NCI-H2227 (cell line): ENCODE results near the gene ENTHD1.
A peak's percentile ranks its signal among the peaks of the same experiment; 100 is the strongest.
"Not testable (repeated sequence)": the region's sequence is repeated elsewhere in the genome, so short reads cannot be mapped to it uniquely, and the experiment has no call there.

ENCODE experiments used
- DNase-seq: peaks from one replicate; lab custom pipeline; 2025; ENCODE audit not compliant: unreplicated experiment; lab: John Stamatoyannopoulos, UW

ENTHD1 gene

DNA sequence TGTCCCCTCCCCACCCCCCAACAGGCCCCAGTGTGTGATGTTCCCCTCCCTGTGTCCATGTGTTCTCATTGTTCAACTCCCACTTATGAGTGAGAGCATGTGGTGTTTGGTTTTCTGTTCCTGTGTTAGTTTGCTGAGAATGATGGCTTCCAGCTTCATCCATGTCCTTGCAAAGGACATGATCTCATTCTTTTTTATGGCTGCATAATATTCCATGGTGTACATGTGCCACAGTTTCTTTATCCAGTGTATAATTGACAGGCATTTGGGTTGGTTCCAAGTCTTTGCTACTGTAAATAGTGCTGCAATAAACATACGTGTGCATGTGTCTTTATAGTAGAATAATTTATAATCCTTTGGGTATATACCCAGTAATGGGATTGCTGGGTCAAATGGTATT lies 159.5 kb downstream of the ENTHD1 start:
- not testable (repeated sequence) for DNase-seq

DNA sequence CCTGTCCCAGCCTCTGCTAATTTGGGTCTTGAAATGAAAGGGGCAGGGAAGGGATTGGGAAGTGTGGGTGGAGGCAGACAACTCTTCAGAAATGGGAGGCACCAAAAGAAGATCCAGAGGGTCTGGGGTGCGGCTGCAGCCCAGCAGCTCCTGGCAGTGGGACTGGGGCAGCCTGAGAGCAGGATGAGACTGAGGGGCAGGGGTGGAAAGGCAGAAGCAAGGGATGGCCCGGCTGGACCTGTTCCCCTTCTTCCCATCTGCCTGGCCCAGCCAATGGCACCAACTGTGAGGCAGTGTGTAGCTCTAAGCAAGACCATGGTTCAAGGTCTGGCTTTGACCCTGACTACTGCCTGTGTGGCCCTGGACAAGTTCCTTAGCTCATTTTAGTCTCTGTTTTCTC lies 160.4 kb downstream of the ENTHD1 start:
- no peak for DNase-seq

DNA sequence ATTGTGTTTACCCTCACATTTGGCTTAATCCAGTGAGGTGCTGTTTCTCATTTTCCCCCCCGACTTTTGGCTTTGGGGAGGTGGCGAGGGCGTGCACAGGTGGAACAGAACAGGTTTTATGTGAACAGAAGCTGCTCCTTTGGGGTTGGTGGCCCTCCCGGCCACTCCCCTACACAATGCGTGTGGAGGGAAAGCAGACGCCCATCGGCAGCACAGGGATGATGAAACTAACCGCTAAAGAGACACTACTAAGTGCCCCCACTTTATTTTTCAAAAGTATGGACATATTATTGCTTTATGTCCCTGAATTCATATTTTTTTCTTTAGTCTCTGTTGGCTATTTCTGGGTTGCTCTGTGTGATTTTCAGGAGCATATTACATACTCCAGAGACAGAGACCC lies 160.9 kb downstream of the ENTHD1 start:
- DNase-seq, result no peak

DNA sequence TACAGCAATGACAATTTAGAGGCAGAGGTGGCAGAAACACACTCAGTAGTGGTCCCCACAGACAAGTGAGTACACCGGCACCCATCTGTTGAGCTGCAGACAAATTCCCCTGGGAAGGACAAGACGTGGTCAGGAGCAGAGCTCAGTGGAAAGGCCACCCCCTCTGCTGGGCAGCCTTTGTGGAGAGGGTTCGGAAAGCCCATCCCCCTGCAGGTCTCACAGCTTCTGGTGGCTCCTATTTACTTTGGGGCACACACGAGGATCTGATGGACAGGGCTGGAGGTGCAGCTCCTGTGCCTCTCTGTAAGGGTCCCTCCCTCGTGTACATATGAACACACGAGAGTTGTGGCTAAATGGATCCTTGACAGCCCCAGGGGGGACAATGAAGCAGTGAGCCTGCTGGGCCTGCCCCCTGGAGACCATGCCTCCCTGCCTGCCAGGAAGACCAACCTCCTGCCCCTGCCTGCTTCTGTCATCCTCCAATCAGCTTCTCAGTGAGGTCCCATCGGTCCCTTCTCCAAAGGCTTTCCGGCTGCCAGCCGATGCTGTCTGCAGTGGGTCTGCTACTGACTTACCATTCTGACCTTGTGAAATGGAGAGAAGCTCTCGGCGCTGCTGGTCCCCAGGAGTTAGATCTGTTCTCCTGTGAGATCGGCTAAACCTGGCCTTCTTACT lies 161.5 kb downstream of the ENTHD1 start:
- DNase-seq, result no peak

DNA sequence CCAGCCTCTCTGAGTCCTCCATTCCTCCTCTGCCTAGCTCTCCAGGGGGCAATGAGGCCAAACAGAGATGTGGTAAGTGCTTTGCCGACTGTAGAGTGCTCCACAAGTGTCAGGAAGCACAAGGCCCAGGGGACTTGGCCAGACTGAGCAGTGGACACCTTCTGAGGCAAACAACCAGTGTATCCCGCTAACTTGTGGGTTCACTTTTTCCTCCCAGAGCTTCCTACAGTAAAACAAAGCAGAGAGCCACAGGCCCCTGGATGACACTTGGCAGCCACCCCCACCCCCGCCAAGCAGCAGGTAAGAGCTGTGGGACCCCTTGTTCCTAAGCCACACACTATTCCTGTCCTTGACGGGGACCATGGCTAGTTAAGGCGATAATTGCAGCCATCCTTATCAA lies 162.1 kb downstream of the ENTHD1 start:
- no peak for DNase-seq

DNA sequence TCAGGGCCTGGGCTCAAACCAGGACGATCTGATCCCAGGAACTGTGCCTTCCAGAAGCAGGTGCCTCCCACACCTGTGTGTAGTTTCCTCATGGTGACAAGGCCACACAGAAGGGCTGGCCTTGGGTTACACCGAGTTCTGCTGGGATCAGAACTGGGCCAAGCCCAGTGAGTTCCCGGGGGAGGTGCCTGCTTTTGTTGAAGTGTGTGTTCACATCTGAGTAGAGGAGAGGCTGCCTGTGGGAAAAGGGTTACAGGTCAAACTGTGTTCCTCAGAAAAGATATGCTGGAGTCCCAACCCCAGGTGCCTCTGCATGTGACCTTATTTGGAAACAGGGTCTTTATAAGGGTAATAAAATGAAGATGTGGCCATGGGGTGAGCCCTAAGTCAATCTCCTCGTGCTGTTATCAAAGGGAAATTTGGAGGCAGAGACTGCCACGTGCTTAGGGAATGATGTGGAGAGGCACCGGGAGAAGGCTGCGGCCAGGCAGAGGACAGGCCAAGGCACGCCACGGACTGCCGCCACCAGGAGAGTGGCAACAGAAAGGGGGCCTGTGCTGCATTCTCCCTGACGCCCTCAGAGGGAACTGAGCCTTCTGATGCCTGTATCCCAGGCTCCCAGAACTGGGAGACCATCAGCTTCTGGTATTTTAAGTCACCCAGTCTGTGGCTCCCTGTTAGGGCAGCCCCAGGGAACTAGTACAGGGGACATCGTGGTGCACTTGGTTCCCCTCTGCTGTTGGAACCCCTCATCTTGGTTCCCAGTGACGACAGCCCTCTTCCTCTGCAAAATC lies 164.2 kb downstream of the ENTHD1 start:
- no peak for DNase-seq

DNA sequence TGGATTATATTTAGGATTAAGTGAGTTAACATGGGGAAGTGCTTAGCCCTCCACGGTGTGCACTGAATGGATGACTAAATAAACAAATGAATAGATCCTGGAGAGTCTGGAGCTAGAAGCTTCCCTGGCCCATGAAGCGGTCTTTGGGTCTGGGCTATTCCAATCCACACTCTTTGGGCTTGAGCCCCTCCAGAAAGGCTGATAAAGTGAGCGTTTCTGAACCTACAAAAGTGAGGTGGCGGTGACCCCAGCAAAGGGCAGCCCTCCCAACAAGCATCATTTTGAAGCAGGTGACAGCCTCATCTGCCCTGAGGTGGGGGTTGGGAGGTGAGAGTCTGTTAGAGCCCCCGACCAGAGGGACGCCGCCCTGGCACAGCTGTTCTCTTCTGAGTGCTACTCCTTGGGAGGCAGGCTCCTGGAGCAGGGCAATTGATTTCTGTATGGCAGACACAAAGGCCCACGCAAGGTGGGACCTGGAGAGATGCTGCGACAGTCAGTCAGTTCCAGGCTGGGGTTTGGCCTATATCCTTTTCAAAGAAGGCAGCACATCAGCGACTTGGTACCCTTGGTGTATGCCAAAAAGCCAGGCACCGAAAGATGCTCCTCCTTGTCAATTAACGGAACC lies 165.2 kb downstream of the ENTHD1 start:
- no peak for DNase-seq

DNA sequence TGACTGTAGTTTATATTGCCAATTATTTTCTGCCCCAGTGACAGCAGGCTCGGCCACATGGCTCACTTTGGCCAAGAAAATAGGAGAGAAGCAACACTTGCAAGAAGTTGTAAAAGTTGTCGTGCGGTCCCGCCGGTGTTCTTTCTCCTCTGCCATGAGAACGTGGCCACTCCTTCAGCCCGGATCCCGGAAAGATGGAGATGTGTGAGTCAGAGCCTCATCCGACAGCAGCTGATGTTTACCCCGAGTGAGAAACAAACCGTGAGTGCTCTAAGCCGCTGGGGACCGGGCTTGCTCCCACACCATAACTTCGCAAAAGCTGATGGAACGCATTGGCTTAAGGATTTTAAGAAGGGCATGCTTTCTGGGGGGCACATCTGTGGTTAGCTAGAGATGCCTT lies 166.0 kb downstream of the ENTHD1 start:
- DNase-seq, result no peak

DNA sequence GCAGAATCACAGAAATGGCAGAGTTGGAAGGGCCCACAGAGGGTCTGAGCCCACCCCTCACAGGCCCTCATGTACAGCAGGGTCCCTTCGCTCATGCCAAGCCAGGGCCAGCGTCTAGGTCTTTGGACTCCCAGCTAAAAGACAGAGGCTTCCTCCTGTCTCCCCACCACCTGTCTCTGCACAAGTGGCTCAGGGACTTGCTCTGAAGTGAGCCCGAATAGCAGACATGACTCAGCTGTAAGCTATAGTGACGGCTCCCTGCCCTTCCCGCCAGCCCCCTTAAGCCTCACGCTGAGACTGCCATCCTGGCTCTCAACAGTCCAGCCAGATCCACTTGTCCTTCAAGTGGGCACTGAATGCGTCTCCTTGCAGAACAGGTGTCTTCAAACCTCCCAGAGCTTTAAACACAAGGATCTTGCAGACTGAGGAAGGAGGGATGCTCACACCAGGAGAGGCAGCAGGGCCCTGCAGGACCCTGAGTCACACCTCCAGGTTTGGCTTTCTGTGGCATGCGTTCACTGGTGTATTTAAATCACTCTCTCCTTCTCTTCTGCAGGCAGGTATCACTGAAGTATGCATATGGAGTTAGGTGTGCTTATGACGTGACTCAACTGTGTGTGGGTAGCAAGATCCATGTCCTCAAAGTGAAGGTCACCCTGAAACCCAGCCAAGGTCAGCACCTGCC lies 168.1 kb downstream of the ENTHD1 start:
- peak; percentile 17 for DNase-seq

DNA sequence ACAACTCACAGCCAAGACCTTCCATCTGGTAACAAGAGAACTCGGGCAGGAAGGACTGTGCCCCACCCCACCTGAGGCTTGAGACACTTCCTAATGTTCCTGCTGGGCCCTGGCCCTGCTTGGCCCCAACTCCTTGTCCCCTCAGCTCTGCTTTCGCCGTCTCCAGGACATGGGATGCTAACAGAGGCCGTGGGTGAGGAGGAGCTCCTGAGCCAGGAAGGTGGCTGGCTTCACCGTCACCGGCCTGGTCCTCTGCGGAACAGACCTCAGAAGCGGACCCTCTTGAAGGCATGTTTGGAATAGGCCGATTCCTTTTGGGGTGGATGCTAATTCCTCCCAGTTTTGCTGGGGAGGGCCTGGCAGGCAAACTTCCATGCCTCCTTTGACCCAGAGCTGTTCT lies 168.7 kb downstream of the ENTHD1 start:
- no peak for DNase-seq

DNA sequence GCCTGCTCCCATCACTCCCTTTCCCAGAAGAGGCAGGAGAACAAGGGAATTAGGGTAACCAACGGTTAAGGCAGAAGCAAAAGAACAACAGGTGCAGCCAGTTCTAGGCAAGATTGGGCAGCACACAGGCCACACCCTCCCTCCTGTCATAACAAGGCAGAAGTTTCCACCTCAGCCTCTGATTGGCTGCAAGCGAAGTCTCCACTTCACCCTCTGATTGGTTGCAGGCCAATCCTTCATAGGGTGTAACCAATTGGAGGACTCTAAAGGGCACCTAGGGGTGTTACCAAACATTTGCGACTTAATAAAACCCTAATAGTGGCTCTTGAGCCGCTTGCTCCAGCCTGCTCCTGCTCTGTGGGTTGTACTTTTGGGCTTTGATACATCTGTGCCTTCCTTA lies 169.2 kb downstream of the ENTHD1 start:
- DNase-seq, result no peak

DNA sequence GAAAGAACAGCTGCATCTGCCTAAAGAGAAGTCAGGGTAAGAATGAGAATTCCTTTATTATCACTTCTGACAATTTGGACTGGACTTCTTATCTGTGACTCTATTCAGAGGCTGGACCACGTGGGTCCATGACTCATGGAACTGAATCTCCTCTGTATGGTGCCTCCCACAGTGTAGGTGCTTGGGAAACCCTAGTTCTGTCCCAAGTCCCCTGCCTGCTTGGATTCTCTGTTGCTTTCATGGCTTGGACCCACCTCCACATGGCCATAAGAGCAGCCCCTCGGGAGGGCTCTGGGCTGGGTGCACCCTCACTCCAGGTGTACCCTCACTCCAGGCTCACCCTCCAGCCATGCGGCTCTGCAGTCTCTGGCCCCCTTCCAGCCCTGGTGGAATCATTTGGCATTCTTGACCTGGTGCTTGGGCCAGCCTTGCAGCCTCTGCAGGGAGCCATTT lies 169.6 kb downstream of the ENTHD1 start:
- DNase-seq, result no peak

DNA sequence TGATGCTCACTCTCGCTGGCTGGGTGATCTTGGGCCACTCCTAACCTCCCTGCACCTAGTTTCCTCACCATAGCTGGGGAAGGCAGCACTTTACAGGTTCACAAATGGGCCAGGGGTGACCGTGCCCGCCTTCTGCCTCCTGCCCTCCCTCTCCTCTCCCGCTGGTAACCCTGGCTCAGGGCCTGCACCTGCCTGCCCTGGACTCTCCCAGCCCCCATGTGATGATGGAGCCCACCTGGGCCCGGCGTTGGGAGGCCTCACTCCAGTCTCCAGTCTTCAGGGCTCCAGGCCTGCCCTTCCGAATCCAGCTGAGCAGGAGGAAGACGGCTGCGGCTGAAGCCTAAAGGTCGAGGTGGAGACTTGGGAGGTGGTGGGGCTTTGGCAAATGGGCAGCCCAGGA lies 170.1 kb downstream of the ENTHD1 start:
- no peak for DNase-seq

DNA sequence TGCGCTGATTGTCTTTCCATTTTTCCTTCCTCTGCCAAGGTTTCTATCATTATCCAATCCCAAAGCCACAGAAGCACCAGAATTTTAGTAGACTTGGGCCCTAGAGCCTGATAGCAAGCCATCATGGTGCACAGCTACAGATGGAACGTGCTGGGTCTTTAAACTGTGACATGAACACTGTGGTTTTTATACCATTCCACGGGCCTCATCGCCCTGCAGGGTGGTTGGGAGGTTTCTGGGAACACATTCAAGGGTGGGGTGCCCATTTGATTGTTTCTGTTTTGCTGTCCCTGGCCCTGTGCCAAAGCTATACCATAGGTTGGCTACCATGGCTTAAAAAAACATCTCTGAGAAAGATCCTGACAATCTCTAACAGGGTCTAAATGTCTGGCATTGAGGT lies 171.1 kb downstream of the ENTHD1 start:
- no peak for DNase-seq

DNA sequence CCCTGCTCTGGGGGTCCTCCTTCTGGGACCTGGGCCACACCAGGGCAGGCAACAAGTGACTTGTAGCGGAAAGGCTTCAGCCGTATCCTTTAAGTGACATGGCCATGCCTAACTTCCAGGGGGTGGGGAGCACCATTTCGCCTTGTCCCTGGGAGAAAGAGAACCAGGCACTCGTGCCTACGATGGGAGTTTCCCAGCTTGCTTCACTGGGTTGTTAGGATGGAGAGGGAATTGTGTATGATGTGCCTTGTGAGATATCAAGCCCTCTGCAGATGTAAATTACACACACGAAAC lies 171.6 kb downstream of the ENTHD1 start:
- no peak for DNase-seq

DNA sequence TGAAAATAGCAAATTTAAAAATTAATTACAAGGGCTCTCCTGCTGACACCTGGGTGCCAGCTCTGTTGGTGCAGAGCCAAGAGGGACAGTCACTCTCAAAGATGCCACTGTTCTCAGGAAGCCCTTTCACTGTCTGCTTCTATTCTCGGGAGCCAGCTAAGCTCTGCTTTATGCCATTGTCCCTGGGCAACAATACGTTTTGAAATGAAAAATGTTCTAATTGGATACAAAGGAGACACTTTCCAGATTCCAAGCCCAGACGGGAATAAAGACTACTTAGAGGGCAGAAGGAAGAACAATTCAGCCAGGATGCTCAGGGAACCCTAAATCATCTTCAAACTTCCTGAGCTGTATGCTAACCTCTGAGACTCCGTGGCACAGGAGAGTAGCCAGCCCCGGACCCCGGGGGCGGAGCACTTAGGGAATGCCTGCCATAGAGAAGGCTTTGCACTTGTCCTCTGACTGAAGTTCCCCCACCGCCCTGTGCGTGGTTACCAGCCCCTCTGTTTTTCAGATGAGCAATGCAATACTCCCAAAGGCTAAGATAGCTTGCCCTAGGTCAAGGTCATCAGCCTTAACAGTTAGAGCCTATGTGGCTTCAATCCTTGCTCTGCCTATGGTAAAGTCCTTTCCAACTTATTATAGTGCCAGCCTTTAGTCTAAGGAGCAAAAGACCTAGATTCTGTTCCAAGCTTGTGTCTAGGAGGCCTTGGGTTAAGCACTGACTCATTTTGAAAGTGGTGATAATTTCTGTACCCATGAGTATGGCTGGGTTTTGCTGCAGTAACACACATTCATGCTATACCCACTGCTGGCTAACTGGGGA lies 172.1 kb downstream of the ENTHD1 start:
- no peak for DNase-seq

DNA sequence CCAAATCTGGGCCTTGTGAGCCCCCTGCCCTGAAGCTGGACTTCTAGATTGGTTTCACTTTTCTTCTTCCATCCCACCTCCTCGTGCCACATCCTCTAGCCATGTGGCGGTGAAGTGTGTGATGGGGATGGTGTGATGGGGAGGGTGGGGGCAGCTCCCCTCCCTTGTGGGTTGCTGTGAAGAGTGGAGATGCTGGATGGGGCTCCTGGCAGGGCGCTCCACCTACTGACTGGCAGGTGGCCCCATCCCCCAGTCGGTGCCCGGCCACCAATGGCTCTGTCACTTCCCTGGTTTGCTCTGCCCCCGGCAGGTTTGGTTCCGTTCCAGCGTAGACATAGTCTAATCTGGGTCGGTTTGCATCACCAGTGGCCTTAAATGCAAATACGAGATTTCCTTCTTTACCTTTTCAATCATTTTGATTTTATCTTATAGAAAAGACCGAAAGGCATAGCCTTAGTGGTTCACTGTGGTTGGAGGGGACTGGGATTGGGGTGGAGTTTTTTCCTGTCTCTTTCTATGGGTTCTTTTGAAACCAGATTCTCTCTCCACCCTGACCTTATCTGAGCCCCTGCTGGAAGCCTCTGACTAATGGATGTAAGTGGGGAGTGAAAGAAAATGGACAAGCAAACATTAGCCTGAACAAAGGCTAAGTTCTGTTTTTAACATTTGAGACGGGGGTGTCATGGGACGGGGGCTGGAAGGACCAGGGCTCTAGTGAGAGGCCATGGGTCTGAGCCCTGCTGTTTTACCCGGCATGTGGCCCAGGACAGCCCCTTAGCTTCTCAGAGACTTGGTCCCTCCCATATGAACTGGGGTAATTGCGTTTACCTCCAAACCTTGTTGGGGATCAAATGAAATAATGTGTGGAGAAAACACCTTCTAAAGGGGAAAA lies 173.8 kb downstream of the ENTHD1 start:
- DNase-seq, result no peak

DNA sequence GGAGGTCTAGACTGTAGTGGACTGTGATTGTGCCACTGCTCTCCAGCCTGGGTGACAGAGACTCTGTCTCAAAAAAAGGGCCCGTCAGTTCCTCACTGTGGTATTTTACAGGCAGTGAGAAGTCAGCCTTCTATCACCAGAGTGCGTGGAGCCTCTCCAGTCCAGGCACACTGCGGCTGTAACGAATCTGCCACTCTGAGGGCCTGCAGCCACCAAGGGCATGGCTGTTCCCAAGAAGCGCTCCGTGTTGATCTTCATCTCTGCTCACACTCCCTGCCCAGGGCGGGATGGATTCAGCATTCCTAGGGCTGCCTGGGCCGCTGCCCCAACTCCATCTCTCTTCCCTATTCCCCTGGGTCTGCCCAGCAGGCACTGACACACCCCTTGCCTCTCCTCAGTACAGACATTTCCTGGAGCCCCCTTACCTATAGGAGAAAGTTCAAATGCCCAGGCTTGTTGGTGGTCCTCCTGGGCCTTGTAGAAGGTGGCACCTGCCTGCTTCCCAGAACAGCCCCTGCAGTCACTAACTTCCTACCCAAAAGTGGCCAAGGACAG lies 174.6 kb downstream of the ENTHD1 start:
- no peak for DNase-seq

DNA sequence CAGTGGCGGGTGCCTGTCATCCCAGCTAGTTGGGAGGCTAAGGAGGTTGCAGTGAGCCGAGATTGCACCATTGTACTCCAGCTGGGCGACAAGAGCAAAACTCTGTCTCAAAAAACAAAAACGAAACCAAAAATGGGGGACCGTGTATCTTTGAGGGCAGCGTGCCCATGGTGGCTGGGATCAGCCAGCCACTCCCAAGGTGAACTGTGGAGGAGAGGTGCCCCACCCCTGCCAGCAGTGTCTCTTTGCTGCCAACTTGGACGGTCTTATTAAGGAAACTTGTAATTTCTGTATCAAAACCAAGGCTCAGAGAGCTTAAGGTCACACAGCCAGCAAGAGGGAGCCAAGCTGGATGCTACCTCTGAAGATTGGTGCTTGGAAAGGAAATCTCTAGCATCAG lies 175.4 kb downstream of the ENTHD1 start:
- no peak for DNase-seq

DNA sequence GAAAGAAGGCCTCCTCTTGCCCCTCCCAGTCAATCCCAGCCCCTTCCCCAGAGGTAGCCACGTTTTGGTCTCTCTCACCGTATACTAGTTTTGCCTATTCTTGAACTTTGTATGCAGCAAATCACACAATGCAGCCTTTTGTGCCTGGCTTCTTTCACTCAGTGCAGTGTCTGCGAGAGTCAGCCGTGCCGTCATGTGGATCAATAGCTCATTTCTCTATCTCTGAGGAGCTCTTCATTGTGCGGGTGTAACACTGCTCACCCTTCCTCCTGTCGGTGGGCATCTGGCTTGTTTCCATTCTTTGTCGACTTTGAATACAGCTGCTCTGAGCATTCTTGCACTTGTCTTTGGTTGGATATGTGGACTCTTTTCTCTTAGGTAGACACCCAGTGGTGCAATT lies 176.5 kb downstream of the ENTHD1 start:
- DNase-seq, result no peak
